ENCODE results near the gene ARIH1.

Gene ARIH1

GRCh38 chr15:72579814-72580213 lies 105.7 kb downstream of the ARIH1 start:
- Histone ChIP-seq H3K4me1 (ENCODE audit: control insufficient read depth, insufficient read depth, low read length) (no peaks in the 10 kb centered on the region), H3K36me3 (ENCODE audit: control insufficient read depth, insufficient read depth, low read length) (peaks cover 89% of the 10 kb centered on the region), H3K9me3 (ENCODE audit: control insufficient read depth, insufficient read depth, low read depth, low read length) (0 out of 2 replicates have a peak, but pooled peaks cover 2% of the 10 kb centered on the region), H3K27ac (ENCODE audit: low read depth, low read length) (no peak overlapping the region), H3K9ac (ENCODE audit: low read length) (no peak overlapping the region), H3K4me3 (ENCODE audit: low read depth, low read length) (no peak overlapping the region), H3K27me3 (ENCODE audit: control insufficient read depth, insufficient read depth, low read length) (no peaks in the 10 kb centered on the region)

GRCh38 chr15:72584006-72584405 lies 109.9 kb downstream of the ARIH1 start:
- Histone ChIP-seq H3K36me3 (ENCODE audit: control insufficient read depth, insufficient read depth, low read length) (peaks cover 70% of the 10 kb centered on the region), H3K27me3 (ENCODE audit: control insufficient read depth, insufficient read depth, low read length) (no peaks in the 10 kb centered on the region), H3K27ac (ENCODE audit: low read depth, low read length) (no peak overlapping the region), H3K4me3 (ENCODE audit: low read depth, low read length) (no peak overlapping the region), H3K4me1 (ENCODE audit: control insufficient read depth, insufficient read depth, low read length) (no peaks in the 10 kb centered on the region), H3K9ac (ENCODE audit: low read length) (no peak overlapping the region), H3K9me3 (ENCODE audit: control insufficient read depth, insufficient read depth, low read depth, low read length) (0 out of 2 replicates have a peak, but pooled peaks cover under 1% of the 10 kb centered on the region)

- no peaks in the 10 kb centered on the region for H3K27me3 ChIP-seq (ENCODE audit: control insufficient read depth, insufficient read depth, low read length)
- no peak overlapping the region for H3K27ac ChIP-seq (ENCODE audit: low read depth, low read length)
- H3K36me3 ChIP-seq (ENCODE audit: control insufficient read depth, insufficient read depth, low read length), result peaks cover 60% of the 10 kb centered on the region
Observed at GRCh38 chr15:72585025-72585424, 110.9 kb downstream of the ARIH1 start.

GRCh38 chr15:72585476-72586058 lies 111.4 kb downstream of the ARIH1 start:
- no peak overlapping the region for H3K27ac ChIP-seq (ENCODE audit: low read depth, low read length)
- H3K9me3 ChIP-seq (ENCODE audit: control insufficient read depth, insufficient read depth, low read depth, low read length), result no peaks in the 10 kb centered on the region
- H3K27me3 ChIP-seq (ENCODE audit: control insufficient read depth, insufficient read depth, low read length), result no peaks in the 10 kb centered on the region
- peaks cover 54% of the 10 kb centered on the region for H3K36me3 ChIP-seq (ENCODE audit: control insufficient read depth, insufficient read depth, low read length)
- H3K4me1 ChIP-seq (ENCODE audit: control insufficient read depth, insufficient read depth, low read length), result no peaks in the 10 kb centered on the region
- H3K4me3 ChIP-seq (ENCODE audit: low read depth, low read length), result no peak overlapping the region
- no peak overlapping the region for H3K9ac ChIP-seq (ENCODE audit: low read length)

More at GRCh38 chr15:72585025-72585424, 110.9 kb downstream of the ARIH1 start:
- Histone ChIP-seq H3K9me3 (ENCODE audit: control insufficient read depth, insufficient read depth, low read depth, low read length) (no peaks in the 10 kb centered on the region), H3K4me1 (ENCODE audit: control insufficient read depth, insufficient read depth, low read length) (no peaks in the 10 kb centered on the region), H3K4me3 (ENCODE audit: low read depth, low read length) (no peak overlapping the region), H3K9ac (ENCODE audit: low read length) (no peak overlapping the region)

- H3K4me3 ChIP-seq (ENCODE audit: low read depth, low read length), result no peak overlapping the region
- H3K27me3 ChIP-seq (ENCODE audit: control insufficient read depth, insufficient read depth, low read length), result no peaks in the 10 kb centered on the region
- H3K36me3 ChIP-seq (ENCODE audit: control insufficient read depth, insufficient read depth, low read length), result peaks cover 30% of the 10 kb centered on the region
- H3K9ac ChIP-seq (ENCODE audit: low read length), result no peak overlapping the region
- H3K4me1 ChIP-seq (ENCODE audit: control insufficient read depth, insufficient read depth, low read length), result no peaks in the 10 kb centered on the region
- H3K9me3 ChIP-seq (ENCODE audit: control insufficient read depth, insufficient read depth, low read depth, low read length), result no peaks in the 10 kb centered on the region
- H3K27ac ChIP-seq (ENCODE audit: low read depth, low read length), result no peak overlapping the region
Observed at GRCh38 chr15:72588096-72588495, 114.0 kb downstream of the ARIH1 start.

GRCh38 chr15:72590427-72590826 lies 116.3 kb downstream of the ARIH1 start:
- Histone ChIP-seq H3K9me3 (ENCODE audit: control insufficient read depth, insufficient read depth, low read depth, low read length) (no peaks in the 10 kb centered on the region), H3K4me3 (ENCODE audit: low read depth, low read length) (no peak overlapping the region), H3K9ac (ENCODE audit: low read length) (no peak overlapping the region), H3K4me1 (ENCODE audit: control insufficient read depth, insufficient read depth, low read length) (no peaks in the 10 kb centered on the region), H3K27me3 (ENCODE audit: control insufficient read depth, insufficient read depth, low read length) (no peaks in the 10 kb centered on the region), H3K36me3 (ENCODE audit: control insufficient read depth, insufficient read depth, low read length) (peaks cover 9% of the 10 kb centered on the region), H3K27ac (ENCODE audit: low read depth, low read length) (no peak overlapping the region)

- no peaks in the 10 kb centered on the region for H3K9me3 ChIP-seq (ENCODE audit: control insufficient read depth, insufficient read depth, low read depth, low read length)
- no peaks in the 10 kb centered on the region for H3K27me3 ChIP-seq (ENCODE audit: control insufficient read depth, insufficient read depth, low read length)
- H3K4me1 ChIP-seq (ENCODE audit: control insufficient read depth, insufficient read depth, low read length), result no peaks in the 10 kb centered on the region
- no peak overlapping the region for H3K4me3 ChIP-seq (ENCODE audit: low read depth, low read length)
- H3K9ac ChIP-seq (ENCODE audit: low read length), result no peak overlapping the region
- no peaks in the 10 kb centered on the region for H3K36me3 ChIP-seq (ENCODE audit: control insufficient read depth, insufficient read depth, low read length)
- H3K27ac ChIP-seq (ENCODE audit: low read depth, low read length), result no peak overlapping the region
Observed at GRCh38 chr15:72591361-72591760, 117.2 kb downstream of the ARIH1 start.

GRCh38 chr15:72592097-72592496 lies 118.0 kb downstream of the ARIH1 start:
- H3K9ac ChIP-seq (ENCODE audit: low read length), result no peak overlapping the region
- H3K9me3 ChIP-seq (ENCODE audit: control insufficient read depth, insufficient read depth, low read depth, low read length), result no peaks in the 10 kb centered on the region
- no peaks in the 10 kb centered on the region for H3K36me3 ChIP-seq (ENCODE audit: control insufficient read depth, insufficient read depth, low read length)
- no peaks in the 10 kb centered on the region for H3K4me1 ChIP-seq (ENCODE audit: control insufficient read depth, insufficient read depth, low read length)
- no peaks in the 10 kb centered on the region for H3K27me3 ChIP-seq (ENCODE audit: control insufficient read depth, insufficient read depth, low read length)
- H3K4me3 ChIP-seq (ENCODE audit: low read depth, low read length), result no peak overlapping the region
- H3K27ac ChIP-seq (ENCODE audit: low read depth, low read length), result no peak overlapping the region

- H3K9me3 ChIP-seq (ENCODE audit: control insufficient read depth, insufficient read depth, low read depth, low read length), result no peaks in the 10 kb centered on the region
- no peaks in the 10 kb centered on the region for H3K27me3 ChIP-seq (ENCODE audit: control insufficient read depth, insufficient read depth, low read length)
- no peak overlapping the region for H3K4me3 ChIP-seq (ENCODE audit: low read depth, low read length)
- H3K27ac ChIP-seq (ENCODE audit: low read depth, low read length), result no peak overlapping the region
- no peaks in the 10 kb centered on the region for H3K4me1 ChIP-seq (ENCODE audit: control insufficient read depth, insufficient read depth, low read length)
- H3K9ac ChIP-seq (ENCODE audit: low read length), result no peak overlapping the region
- no peaks in the 10 kb centered on the region for H3K36me3 ChIP-seq (ENCODE audit: control insufficient read depth, insufficient read depth, low read length)
Observed at GRCh38 chr15:72592676-72593075, 118.5 kb downstream of the ARIH1 start.

GRCh38 chr15:72593838-72594237 lies 119.7 kb downstream of the ARIH1 start:
- Histone ChIP-seq H3K36me3 (ENCODE audit: control insufficient read depth, insufficient read depth, low read length) (no peaks in the 10 kb centered on the region), H3K9me3 (ENCODE audit: control insufficient read depth, insufficient read depth, low read depth, low read length) (no peaks in the 10 kb centered on the region), H3K27me3 (ENCODE audit: control insufficient read depth, insufficient read depth, low read length) (no peaks in the 10 kb centered on the region), H3K27ac (ENCODE audit: low read depth, low read length) (no peak overlapping the region), H3K9ac (ENCODE audit: low read length) (no peak overlapping the region), H3K4me1 (ENCODE audit: control insufficient read depth, insufficient read depth, low read length) (no peaks in the 10 kb centered on the region), H3K4me3 (ENCODE audit: low read depth, low read length) (no peak overlapping the region)

GRCh38 chr15:72599855-72600464 lies 125.8 kb downstream of the ARIH1 start:
- Histone ChIP-seq H3K9ac (ENCODE audit: low read length) (no peak overlapping the region), H3K4me3 (ENCODE audit: low read depth, low read length) (no peak overlapping the region), H3K9me3 (ENCODE audit: control insufficient read depth, insufficient read depth, low read depth, low read length) (no peaks in the 10 kb centered on the region), H3K27me3 (ENCODE audit: control insufficient read depth, insufficient read depth, low read length) (no peaks in the 10 kb centered on the region), H3K36me3 (ENCODE audit: control insufficient read depth, insufficient read depth, low read length) (no peaks in the 10 kb centered on the region), H3K27ac (ENCODE audit: low read depth, low read length) (no peak overlapping the region), H3K4me1 (ENCODE audit: control insufficient read depth, insufficient read depth, low read length) (peaks cover 6% of the 10 kb centered on the region; the same call in 1 of the 2 replicates)

Measured in HUES6 (cell line).